A549 (cell line): Measurements from ENCODE around the gene NUAK2. TPM values are rescaled to one million over a fixed set of nuclear protein-coding genes. Genes with fewer than 3 reads are reported as not detected.

Source experiments
- ATAC-seq, 2 experiments: fragments of 200-7000 bp in 1 of 2; fragments of >200 bp in 1 of 2; cut with Nextera tagmentation in 1 of 2; cut with Tn5 transposase in 1 of 2; 3 replicates each; pipeline versions ENCODE4 v1.8.0 to v1.9.1; 2018 to 2020; ENCODE audit warnings: mild to moderate bottlenecking in 1 of 2, moderate library complexity in 1 of 2
- CTCF ChIA-PET: fragments of 300-600 bp; sonication (Branson Sonifier 250); formaldehyde crosslinking; extraction: SDS; loops from one replicate; lab custom pipeline; 2021; ENCODE audit warnings: antibody characterized with exemption, inconsistent platforms; lab: Yijun Ruan, JAX
- POLR2A ChIA-PET: fragments of 350-600 bp; formaldehyde crosslinking; extraction: SDS; loops from one replicate; lab custom pipeline; 2021; ENCODE audit warnings: antibody characterized with exemption, inconsistent platforms; lab: Yijun Ruan, JAX
- DNase-seq, 2 experiments: peaks; one replicate each; pipeline versions ENCODE4 v3.0.0 to v3.0.0-alpha.2; 2011 to 2016; ENCODE audit warnings: low read depth in 1 of 2, low spot score in 1 of 2
- FAIRE-seq: peaks from 2 replicates; lab custom pipeline; 2011; peaks lifted over from hg19 to GRCh38; lab: Jason Lieb, UNC
- H3K27ac ChIP-seq, 2 experiments: fragments of >200 bp; sonication (Bioruptor Twin); formaldehyde crosslinking; 3 replicates each; pipeline ENCODE4 v1.5.1; 2016 to 2017
- H3K4me1 ChIP-seq: fragments of >200 bp; sonication (Bioruptor Twin); formaldehyde crosslinking; 3 replicates; pipeline ENCODE4 v1.6.1; 2016
- H3K4me2 ChIP-seq: fragments of >200 bp; sonication (Bioruptor Twin); formaldehyde crosslinking; 3 replicates; pipeline ENCODE4 v1.6.1; 2016
- H3K4me3 ChIP-seq: fragments of >200 bp; sonication (Bioruptor Twin); formaldehyde crosslinking; 3 replicates; pipeline ENCODE4 v1.5.1; 2016
- H3K9me3 ChIP-seq: fragments of >200 bp; sonication (Bioruptor Twin); formaldehyde crosslinking; 3 replicates; pipeline ENCODE4 v1.6.1; 2016
- BHLHE40 ChIP-seq: IDR thresholded peaks from 2 replicates; pipeline ENCODE4 v1.6.1; 2012; ENCODE audit warnings: low read depth, low read length, inconsistent platforms
- CEBPB ChIP-seq, 2 experiments: fragments of >200 bp in 1 of 2; sonication (Bioruptor Twin) in 1 of 2; formaldehyde crosslinking in 1 of 2; IDR thresholded peaks; 2 replicates each; pipeline ENCODE4 v1.6.1; 2012 to 2016
- EP300 ChIP-seq, 2 experiments: fragments of >200 bp; sonication (Bioruptor Twin); formaldehyde crosslinking; IDR thresholded peaks; 2 replicates in 1 of 2; 3 replicates in 1 of 2; pipeline ENCODE4 v1.6.1; 2016 to 2017
- FOXS1 ChIP-seq: fragments of 250-450 bp; sonication (Bioruptor Pico); IDR thresholded peaks from 2 replicates; pipeline ENCODE4 v1.5.0; 2020; ENCODE audit warnings: mild to moderate bottlenecking, moderate library complexity
- HDAC2 ChIP-seq: fragments of 200-600 bp; sonication (generic); IDR thresholded peaks from 2 replicates; pipeline ENCODE4 v1.6.1; 2016
- KDM1A ChIP-seq: fragments of 200-600 bp; sonication (generic); IDR thresholded peaks from 2 replicates; pipeline ENCODE4 v1.6.1; 2016; ENCODE audit warnings: low read depth, mild to moderate bottlenecking
- KDM5A ChIP-seq: fragments of 200-600 bp; sonication (generic); IDR thresholded peaks from 2 replicates; pipeline ENCODE4 v1.6.1; 2016; ENCODE audit warnings: antibody characterized with exemption, mild to moderate bottlenecking
- NR3C1 ChIP-seq: fragments of >200 bp; sonication (Bioruptor Twin); formaldehyde crosslinking; IDR thresholded peaks from 3 replicates; pipeline ENCODE4 v1.6.1; 2017
- POLR2A ChIP-seq: IDR thresholded peaks from 2 replicates; pipeline ENCODE4 v1.6.1; 2012; ENCODE audit warnings: mild to moderate bottlenecking, low read length
- POLR2AphosphoS2 ChIP-seq: conservative IDR thresholded peaks from 2 replicates; pipeline ENCODE4 v1.6.1; 2012; ENCODE audit warnings: low read length, improper control_type of control experiment, inconsistent platforms
- RARB ChIP-seq: fragments of 250-450 bp; sonication (Bioruptor Pico); IDR thresholded peaks from 2 replicates; pipeline ENCODE4 v1.8.0; 2021; ENCODE audit warnings: mild to moderate bottlenecking, moderate library complexity
- RCOR1 ChIP-seq: fragments of 150-350 bp; IDR thresholded peaks from 2 replicates; pipeline ENCODE4 v1.6.1; 2014; ENCODE audit warnings: antibody characterized with exemption, low read length, low read depth
- SMC3 ChIP-seq: fragments of >200 bp; sonication (Bioruptor Twin); formaldehyde crosslinking; IDR thresholded peaks from 3 replicates; pipeline ENCODE4 v1.6.1; 2018; ENCODE audit warnings: inconsistent platforms
- TP53 ChIP-seq: fragments of 250-450 bp; sonication (Bioruptor Pico); IDR thresholded peaks from 2 replicates; pipeline ENCODE4 v1.5.0; 2021; ENCODE audit warnings: mild to moderate bottlenecking, moderate library complexity
- ZFP36 ChIP-seq: fragments of 450-650 bp; IDR thresholded peaks from 2 replicates; pipeline ENCODE4 v1.6.1; 2014; ENCODE audit warnings: borderline replicate concordance; ENCODE audit not compliant: partially characterized antibody
- WGBS: methylation state at CpG from one replicate; pipeline ENCODE4 v1.1.6; 2017; ENCODE audit errors: missing lambda C conversion rate; 5-methylcytosine and 5-hydroxymethylcytosine counted together
- polyA plus RNA-seq, 4 experiments: library from polyadenylated mRNA; depleted of rRNA in 3 of 4; stranded (reverse); fragments of >200 nt; fragmentation: RNase III in 1 of 4; extraction: RNeasy Plus Mini Kit Qiagen cat#74134 plus additional on column Dnase treatment in 1 of 4; gene quantifications; 2 replicates in 3 of 4; 3 replicates in 1 of 4; pipeline ENCODE4 v1.2.3, GENCODE V29; 2011 to 2017
- TF ChIP-seq, protein P1 (sequence below): fragments of 250-450 bp; sonication (Bioruptor Pico); IDR thresholded peaks from 2 replicates; pipeline ENCODE4 v1.5.0; 2020; ENCODE audit warnings: low read depth, mild to moderate bottlenecking, moderate library complexity
- TF ChIP-seq, protein P2 (sequence below): fragments of 250-450 bp; sonication (Bioruptor Pico); IDR thresholded peaks from 2 replicates; pipeline ENCODE4 v1.5.0; 2021; ENCODE audit warnings: mild to moderate bottlenecking, moderate library complexity, borderline replicate concordance
- TF ChIP-seq, protein P3 (sequence below): fragments of 150-350 bp; IDR thresholded peaks from 2 replicates; pipeline ENCODE4 v1.6.1; 2014; ENCODE audit warnings: low read depth, mild to moderate bottlenecking, low read length
- TF ChIP-seq, protein P4 (sequence below): fragments of >200 bp; sonication (Bioruptor Twin); formaldehyde crosslinking; IDR thresholded peaks from 3 replicates; pipeline ENCODE4 v1.5.1; 2016

NUAK2 gene
- polyA plus RNA-seq, 2 of the 4 experiments (the other 2 are of a cell fraction), result 29.7 to 37.8 TPM

DNA sequence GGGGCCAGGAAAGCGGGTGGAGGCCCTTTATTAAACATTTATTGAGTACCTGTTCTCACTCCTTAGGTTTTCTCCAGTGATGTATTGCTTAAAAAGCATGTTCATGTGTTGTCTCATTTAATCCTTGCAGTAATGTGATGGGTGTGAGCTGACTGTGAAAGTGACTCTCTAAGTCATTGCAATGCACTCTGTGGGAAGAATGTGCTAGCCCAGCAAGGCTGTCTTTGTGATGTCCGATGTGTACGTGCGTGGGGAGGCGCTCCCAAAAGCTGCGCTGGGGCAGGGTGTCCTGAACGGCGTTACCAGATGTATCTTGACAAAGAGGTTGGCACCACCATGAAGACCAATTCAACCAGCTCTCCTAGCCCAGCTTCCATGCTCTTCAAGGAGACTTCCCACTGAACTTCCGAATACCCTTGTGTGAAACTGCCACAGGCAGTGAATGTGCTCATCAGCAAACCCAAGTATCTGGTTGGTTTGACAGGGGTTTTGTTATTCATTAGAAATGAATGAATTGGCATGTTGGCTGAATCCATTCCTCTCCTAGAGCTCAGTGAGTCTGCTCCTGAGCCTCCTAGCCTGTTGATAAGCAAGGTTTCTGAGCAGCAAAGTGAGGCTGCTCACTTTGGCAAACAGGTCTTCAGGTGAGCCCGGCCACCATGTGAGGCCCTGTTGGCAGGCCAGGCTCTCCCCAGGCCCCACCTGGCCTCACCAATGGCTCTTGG is 28.0 kb downstream of the NUAK2 start:
- no peak for DNase-seq
- 85% methylated on average over 10 of the region's 10 CpGs for WGBS
- ChIA-PET CTCF (interaction anchor here (1.6 to 89.2 kb wide), 4 partner anchors 4 to 231 kb away, joined by 3 to 3627 read pairs (median 1816); partner anchors contain the start of genes KLHDC8A and NUAK2), POLR2A (interaction anchor here (0.6 to 2.5 kb wide), 4 partner anchors 8 to 28 kb away, joined by 3 to 19 read pairs (median 10); partner anchors contain the start of gene NUAK2)
- FAIRE-seq, result no peak
- Histone ChIP-seq H3K4me3 (no peak overlapping the region), H3K27ac (peak overlapping the region; percentile 98 to 99), H3K4me2 (peak overlapping the region; percentile 72), H3K4me1 (peaks cover 71% of the 10 kb centered on the region), H3K9me3 (no peaks in the 10 kb centered on the region)
- no peak for ATAC-seq
- TF ChIP-seq, protein P1, sequence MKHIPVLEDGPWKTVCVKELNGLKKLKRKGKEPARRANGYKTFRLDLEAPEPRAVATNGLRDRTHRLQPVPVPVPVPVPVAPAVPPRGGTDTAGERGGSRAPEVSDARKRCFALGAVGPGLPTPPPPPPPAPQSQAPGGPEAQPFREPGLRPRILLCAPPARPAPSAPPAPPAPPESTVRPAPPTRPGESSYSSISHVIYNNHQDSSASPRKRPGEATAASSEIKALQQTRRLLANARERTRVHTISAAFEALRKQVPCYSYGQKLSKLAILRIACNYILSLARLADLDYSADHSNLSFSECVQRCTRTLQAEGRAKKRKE (CRISPR knock-in tag), result peak; percentile 72; the same call in 1 of the 2 replicates
- TF ChIP-seq, protein P2, sequence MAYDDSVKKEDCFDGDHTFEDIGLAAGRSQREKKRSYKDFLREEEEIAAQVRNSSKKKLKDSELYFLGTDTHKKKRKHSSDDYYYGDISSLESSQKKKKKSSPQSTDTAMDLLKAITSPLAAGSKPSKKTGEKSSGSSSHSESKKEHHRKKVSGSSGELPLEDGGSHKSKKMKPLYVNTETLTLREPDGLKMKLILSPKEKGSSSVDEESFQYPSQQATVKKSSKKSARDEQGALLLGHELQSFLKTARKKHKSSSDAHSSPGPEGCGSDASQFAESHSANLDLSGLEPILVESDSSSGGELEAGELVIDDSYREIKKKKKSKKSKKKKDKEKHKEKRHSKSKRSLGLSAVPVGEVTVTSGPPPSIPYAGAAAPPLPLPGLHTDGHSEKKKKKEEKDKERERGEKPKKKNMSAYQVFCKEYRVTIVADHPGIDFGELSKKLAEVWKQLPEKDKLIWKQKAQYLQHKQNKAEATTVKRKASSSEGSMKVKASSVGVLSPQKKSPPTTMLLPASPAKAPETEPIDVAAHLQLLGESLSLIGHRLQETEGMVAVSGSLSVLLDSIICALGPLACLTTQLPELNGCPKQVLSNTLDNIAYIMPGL (CRISPR knock-in tag), result no peak

GRCh38 chr1:205291596-205291995 is 29.9 kb downstream of the NUAK2 start:
- peak overlapping the region; percentile 98 to 99 for H3K27ac ChIP-seq
- ChIA-PET POLR2A (no interaction called here), CTCF (interaction anchor here (67.1 to 89.2 kb wide), 2 partner anchors 2 to 33 kb away, joined by 3627 read pairs; partner anchors contain the start of genes KLHDC8A and NUAK2)
- H3K4me3 ChIP-seq, result no peak overlapping the region
- 85% methylated on average over 6 of the region's 6 CpGs for WGBS
- TF ChIP-seq RCOR1 (no peak), FOXS1 (no peak), ZFP36 (no peak), SMC3 (no peak), KDM5A (no peak), RARB (no peak), POLR2A (no peak), BHLHE40 (no peak), POLR2AphosphoS2 (no peak), CEBPB (IDR thresholded peaks at IDR 0.05) (no peak)
- TF ChIP-seq, protein P3, sequence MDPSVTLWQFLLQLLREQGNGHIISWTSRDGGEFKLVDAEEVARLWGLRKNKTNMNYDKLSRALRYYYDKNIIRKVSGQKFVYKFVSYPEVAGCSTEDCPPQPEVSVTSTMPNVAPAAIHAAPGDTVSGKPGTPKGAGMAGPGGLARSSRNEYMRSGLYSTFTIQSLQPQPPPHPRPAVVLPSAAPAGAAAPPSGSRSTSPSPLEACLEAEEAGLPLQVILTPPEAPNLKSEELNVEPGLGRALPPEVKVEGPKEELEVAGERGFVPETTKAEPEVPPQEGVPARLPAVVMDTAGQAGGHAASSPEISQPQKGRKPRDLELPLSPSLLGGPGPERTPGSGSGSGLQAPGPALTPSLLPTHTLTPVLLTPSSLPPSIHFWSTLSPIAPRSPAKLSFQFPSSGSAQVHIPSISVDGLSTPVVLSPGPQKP, result no peak
- H3K4me1 ChIP-seq, result peaks cover 73% of the 10 kb centered on the region
- no peaks in the 10 kb centered on the region for H3K9me3 ChIP-seq
- no peak for DNase-seq
- no peak overlapping the region for H3K4me2 ChIP-seq
- ATAC-seq, result no peak
- FAIRE-seq, result no peak

DNA sequence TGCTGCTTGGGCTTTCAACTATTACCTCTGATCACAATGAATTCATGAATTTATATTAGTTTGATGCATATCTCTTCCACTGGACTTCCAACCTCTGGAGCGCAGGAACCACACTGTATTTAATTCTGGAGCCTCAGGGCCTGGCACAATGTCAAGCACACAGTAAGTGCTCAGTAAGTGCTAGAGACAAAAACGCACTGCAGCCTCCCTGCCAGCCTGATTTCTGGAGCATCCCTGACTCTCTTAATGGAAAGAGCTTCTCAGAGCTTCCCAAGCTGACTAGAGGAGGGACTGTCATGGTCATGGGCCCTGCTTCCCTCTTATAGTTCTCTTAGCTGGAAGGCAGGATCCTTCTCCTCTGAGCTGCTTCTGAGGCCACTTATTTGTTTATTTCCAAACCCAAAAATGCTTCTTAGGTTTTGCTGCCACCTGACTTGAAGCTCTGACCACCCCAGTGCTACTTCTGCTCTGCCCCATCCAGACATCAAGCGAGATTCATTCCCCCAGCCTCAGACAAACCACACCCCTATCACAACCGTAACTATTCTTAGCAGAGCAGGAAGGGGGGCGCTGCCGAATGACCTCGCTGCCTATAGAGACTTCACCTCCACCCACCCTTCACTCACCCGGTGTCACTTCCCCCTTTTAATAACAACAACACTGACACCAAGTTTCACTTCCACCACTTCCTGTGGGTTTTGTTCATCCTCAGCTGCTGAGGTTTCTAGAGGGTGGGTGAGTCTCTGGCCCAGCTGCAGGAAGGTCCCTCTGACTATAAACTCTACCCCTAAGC is 33.6 kb downstream of the NUAK2 start:
- Histone ChIP-seq H3K27ac (peak overlapping the region; percentile 99 to 100), H3K4me3 (no peak overlapping the region), H3K4me2 (peak overlapping the region; percentile 43)
- no peak for DNase-seq
- CTCF ChIA-PET, result interaction anchor here (9.9 to 89.2 kb wide), 2 partner anchors 13 to 37 kb away, joined by 161 to 3627 read pairs; partner anchors contain the start of genes KLHDC8A and NUAK2
- ATAC-seq, result no peak
- WGBS, result 48% methylated on average over 8 of the region's 8 CpGs
- FAIRE-seq, result no peak
- TF ChIP-seq NR3C1, result no peak
- peak; percentile 26; the same call in 1 of the 2 replicates for TF ChIP-seq KDM1A
- TF ChIP-seq TP53, result no peak
- TF ChIP-seq EP300 (IDR thresholded peaks at IDR 0.05), result no peak
- no peak for TF ChIP-seq HDAC2
- TF ChIP-seq, protein P4, sequence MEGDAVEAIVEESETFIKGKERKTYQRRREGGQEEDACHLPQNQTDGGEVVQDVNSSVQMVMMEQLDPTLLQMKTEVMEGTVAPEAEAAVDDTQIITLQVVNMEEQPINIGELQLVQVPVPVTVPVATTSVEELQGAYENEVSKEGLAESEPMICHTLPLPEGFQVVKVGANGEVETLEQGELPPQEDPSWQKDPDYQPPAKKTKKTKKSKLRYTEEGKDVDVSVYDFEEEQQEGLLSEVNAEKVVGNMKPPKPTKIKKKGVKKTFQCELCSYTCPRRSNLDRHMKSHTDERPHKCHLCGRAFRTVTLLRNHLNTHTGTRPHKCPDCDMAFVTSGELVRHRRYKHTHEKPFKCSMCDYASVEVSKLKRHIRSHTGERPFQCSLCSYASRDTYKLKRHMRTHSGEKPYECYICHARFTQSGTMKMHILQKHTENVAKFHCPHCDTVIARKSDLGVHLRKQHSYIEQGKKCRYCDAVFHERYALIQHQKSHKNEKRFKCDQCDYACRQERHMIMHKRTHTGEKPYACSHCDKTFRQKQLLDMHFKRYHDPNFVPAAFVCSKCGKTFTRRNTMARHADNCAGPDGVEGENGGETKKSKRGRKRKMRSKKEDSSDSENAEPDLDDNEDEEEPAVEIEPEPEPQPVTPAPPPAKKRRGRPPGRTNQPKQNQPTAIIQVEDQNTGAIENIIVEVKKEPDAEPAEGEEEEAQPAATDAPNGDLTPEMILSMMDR, result no peak
- TF ChIP-seq ZFP36, result no peak
- TF ChIP-seq, all 56 proteins: peak for 1
- Histone ChIP-seq H3K4me1 (peaks cover 72% of the 10 kb centered on the region), H3K9me3 (no peaks in the 10 kb centered on the region)
- POLR2A ChIA-PET, result interaction anchor here (4.2 kb wide), 1 partner anchor 11 kb away, joined by 49 read pairs; no protein-coding TSS in a partner anchor
